ENCODE results near the gene SYDE2. TPM values are rescaled to one million over a fixed set of nuclear protein-coding genes. Genes with fewer than 3 reads are reported as not detected.

Gene SYDE2
- total and polyA plus RNA-seq, 2 donors (not counting 1 experiment from before 2014, with no cell fraction given) = 3.6 to 7.4 TPM

- peak in 1 of 2 donors; percentile 18 for DNase-seq (ENCODE audit: low read depth in 2 of 2)
- Histone ChIP-seq H3K9ac (ENCODE audit: insufficient read depth, low read length) (no peak overlapping the region), H3K36me3 (ENCODE audit: control insufficient read depth, insufficient read depth, low read length) (no peaks in the 10 kb centered on the region), H3K4me1 (ENCODE audit: control insufficient read depth, extremely low read depth, insufficient read depth, low read length) (peaks cover 8% of the 10 kb centered on the region), H4K20me1 (ENCODE audit: control insufficient read depth, extremely low read depth, insufficient read depth, low read length) (no peaks in the 10 kb centered on the region), H3K4me3 (replicated peaks in 1 of 4; ENCODE audit: control extremely low read depth in 1 of 4, insufficient read depth in 1 of 4, low read depth in 3 of 4, low read length in 4 of 4) (no peak overlapping the region), H3K27me3 (ENCODE audit: control insufficient read depth, insufficient read depth, low read length) (no peaks in the 10 kb centered on the region), H2AFZ (ENCODE audit: low read length) (no peak overlapping the region), H3K79me2 (ENCODE audit: control insufficient read depth, insufficient read depth, low read length) (no peaks in the 10 kb centered on the region), H3K27ac (ENCODE audit: insufficient read depth, low read length) (no peak overlapping the region), H3K9me3 (ENCODE audit: control insufficient read depth, insufficient read depth, low read depth, low read length) (no peaks in the 10 kb centered on the region), H3K4me2 (ENCODE audit: extremely low read depth, insufficient read depth, low read length) (no peak overlapping the region)
- TF ChIP-seq EZH2 (IDR thresholded peaks at IDR 0.05; ENCODE audit: low read length, missing control alignments) (no peak), CTCF (conservative IDR thresholded peaks at IDR 0.05 in 1 of 2, IDR thresholded peaks at IDR 0.05 in 1 of 2; ENCODE audit: low read depth in 1 of 2, low read length in 2 of 2) (no peak)
These were observed 63.2 kb downstream of the SYDE2 start for GRCh38 chr1:85137660-85138059.

- H4K20me1 ChIP-seq (ENCODE audit: control insufficient read depth, extremely low read depth, insufficient read depth, low read length) = no peaks in the 10 kb centered on the region
- H2AFZ ChIP-seq (ENCODE audit: low read length) = no peak overlapping the region
- H3K79me2 ChIP-seq (ENCODE audit: control insufficient read depth, insufficient read depth, low read length) = no peaks in the 10 kb centered on the region
- H3K27ac ChIP-seq (ENCODE audit: insufficient read depth, low read length) = no peak overlapping the region
- H3K4me3 ChIP-seq (replicated peaks in 1 of 4; ENCODE audit: control extremely low read depth in 1 of 4, insufficient read depth in 1 of 4, low read depth in 3 of 4, low read length in 4 of 4) = no peak overlapping the region
- H3K27me3 ChIP-seq (ENCODE audit: control insufficient read depth, insufficient read depth, low read length) = no peaks in the 10 kb centered on the region
- peaks cover 8% of the 10 kb centered on the region for H3K4me1 ChIP-seq (ENCODE audit: control insufficient read depth, extremely low read depth, insufficient read depth, low read length)
- no peaks in the 10 kb centered on the region for H3K9me3 ChIP-seq (ENCODE audit: control insufficient read depth, insufficient read depth, low read depth, low read length)
- H3K36me3 ChIP-seq (ENCODE audit: control insufficient read depth, insufficient read depth, low read length) = no peaks in the 10 kb centered on the region
- no peak for DNase-seq (ENCODE audit: low read depth in 2 of 2)
- no peak overlapping the region for H3K4me2 ChIP-seq (ENCODE audit: extremely low read depth, insufficient read depth, low read length)
- TF ChIP-seq CTCF (conservative IDR thresholded peaks at IDR 0.05 in 1 of 2, IDR thresholded peaks at IDR 0.05 in 1 of 2; ENCODE audit: low read depth in 1 of 2, low read length in 2 of 2) (no peak), EZH2 (IDR thresholded peaks at IDR 0.05; ENCODE audit: low read length, missing control alignments) (no peak)
- no peak overlapping the region for H3K9ac ChIP-seq (ENCODE audit: insufficient read depth, low read length)
These were observed 65.4 kb downstream of the SYDE2 start for GRCh38 chr1:85135392-85135798.

GRCh38 chr1:85134583-85135391 lies 66.0 kb downstream of the SYDE2 start:
- no peaks in the 10 kb centered on the region for H3K36me3 ChIP-seq (ENCODE audit: control insufficient read depth, insufficient read depth, low read length)
- no peaks in the 10 kb centered on the region for H3K79me2 ChIP-seq (ENCODE audit: control insufficient read depth, insufficient read depth, low read length)
- H3K4me3 ChIP-seq (replicated peaks in 1 of 4; ENCODE audit: control extremely low read depth in 1 of 4, insufficient read depth in 1 of 4, low read depth in 3 of 4, low read length in 4 of 4) = no peak overlapping the region
- no peak overlapping the region for H3K4me2 ChIP-seq (ENCODE audit: extremely low read depth, insufficient read depth, low read length)
- H3K4me1 ChIP-seq (ENCODE audit: control insufficient read depth, extremely low read depth, insufficient read depth, low read length) = peaks cover 8% of the 10 kb centered on the region
- no peaks in the 10 kb centered on the region for H4K20me1 ChIP-seq (ENCODE audit: control insufficient read depth, extremely low read depth, insufficient read depth, low read length)
- H2AFZ ChIP-seq (ENCODE audit: low read length) = no peak overlapping the region
- no peaks in the 10 kb centered on the region for H3K27me3 ChIP-seq (ENCODE audit: control insufficient read depth, insufficient read depth, low read length)
- H3K9me3 ChIP-seq (ENCODE audit: control insufficient read depth, insufficient read depth, low read depth, low read length) = no peaks in the 10 kb centered on the region
- TF ChIP-seq CTCF (conservative IDR thresholded peaks at IDR 0.05 in 1 of 2, IDR thresholded peaks at IDR 0.05 in 1 of 2; ENCODE audit: low read depth in 1 of 2, low read length in 2 of 2) (no peak), EZH2 (IDR thresholded peaks at IDR 0.05; ENCODE audit: low read length, missing control alignments) (no peak)
- peak overlapping the region; percentile 41 for H3K27ac ChIP-seq (ENCODE audit: insufficient read depth, low read length)
- DNase-seq (ENCODE audit: low read depth in 2 of 2) = peak in 1 of 2 donors; percentile 90
- no peak overlapping the region for H3K9ac ChIP-seq (ENCODE audit: insufficient read depth, low read length)

Data from fibroblast of lung (primary cell).